Mesenchymal stem cell (in vitro differentiated cells and primary cell): ENCODE results near the gene AHNAK.
"Not testable (repeated sequence)": the region's sequence is repeated elsewhere in the genome, so short reads cannot be mapped to it uniquely, and the experiment has no call there.

ENCODE experiments used
- DNase-seq: peaks from one replicate; pipeline ENCODE4 v3.0.0-alpha.2; 2013
- H2AFZ ChIP-seq: one replicate; pipeline ENCODE4 v1.6.1; 2013; ENCODE audit warnings: low read depth, mild to moderate bottlenecking, control low read depth, inconsistent platforms, low read length, moderate library complexity
- H2AK5ac ChIP-seq: 2 replicates; pipeline ENCODE4 v1.6.1; 2013; ENCODE audit warnings: low read length, moderate library complexity, mild to moderate bottlenecking, inconsistent platforms; ENCODE audit not compliant: severe bottlenecking
- H2BK120ac ChIP-seq: one replicate; pipeline ENCODE4 v1.6.1; 2013; ENCODE audit warnings: low read depth, mild to moderate bottlenecking, inconsistent platforms, low read length, moderate library complexity
- H2BK12ac ChIP-seq, 2 experiments: one replicate each; pipeline ENCODE4 v1.6.1; 2013; ENCODE audit warnings: inconsistent platforms in 2 of 2, low read length in 2 of 2, mild to moderate bottlenecking in 2 of 2, moderate library complexity in 2 of 2, control low read depth in 1 of 2
- H2BK15ac ChIP-seq: one replicate; pipeline ENCODE4 v1.6.1; 2013; ENCODE audit warnings: mild to moderate bottlenecking, low read depth, inconsistent platforms; ENCODE audit not compliant: poor library complexity, severe bottlenecking
- H2BK5ac ChIP-seq: 2 replicates; pipeline ENCODE4 v1.6.1; 2013; ENCODE audit warnings: low read depth, mild to moderate bottlenecking, low read length, control low read depth, inconsistent platforms; ENCODE audit not compliant: poor library complexity, severe bottlenecking
- H3K14ac ChIP-seq, 2 experiments: one replicate each; pipeline ENCODE4 v1.6.1; 2013; ENCODE audit warnings: inconsistent platforms in 2 of 2, low read length in 2 of 2, control low read depth in 1 of 2, mild to moderate bottlenecking in 1 of 2, moderate library complexity in 1 of 2
- H3K18ac ChIP-seq, 2 experiments: one replicate each; pipeline ENCODE4 v1.6.1; 2013; ENCODE audit warnings: inconsistent platforms in 2 of 2, low read length in 2 of 2, control low read depth in 1 of 2, low read depth in 1 of 2, mild to moderate bottlenecking in 1 of 2
- H3K23ac ChIP-seq, 2 experiments: one replicate each; pipeline ENCODE4 v1.6.1; 2013; ENCODE audit warnings: inconsistent platforms in 2 of 2, low read length in 2 of 2, mild to moderate bottlenecking in 2 of 2, moderate library complexity in 2 of 2, control low read depth in 1 of 2
- H3K27ac ChIP-seq: 2 replicates; pipeline ENCODE4 v1.5.1; 2013; ENCODE audit warnings: mild to moderate bottlenecking, moderate library complexity, low read length, control low read depth, inconsistent platforms; ENCODE audit not compliant: poor library complexity, severe bottlenecking
- H3K27me3 ChIP-seq, 2 experiments: 2 replicates each; pipeline versions ENCODE4 v1.6.1 to v1.7.0; 2013; ENCODE audit warnings: low read length in 2 of 2, mild to moderate bottlenecking in 2 of 2, moderate library complexity in 2 of 2, control low read depth in 1 of 2, inconsistent platforms in 1 of 2; ENCODE audit not compliant: control insufficient read depth in 1 of 2, insufficient read depth in 1 of 2
- H3K36me3 ChIP-seq, 2 experiments: 2 replicates each; pipeline versions ENCODE4 v1.6.1 to v1.7.0; 2013; ENCODE audit warnings: low read length in 2 of 2, control low read depth in 1 of 2, inconsistent platforms in 1 of 2, low read depth in 1 of 2, mild to moderate bottlenecking in 1 of 2; ENCODE audit not compliant: insufficient read depth in 2 of 2, control insufficient read depth in 1 of 2
- H3K4ac ChIP-seq, 2 experiments: one replicate each; pipeline ENCODE4 v1.6.1; 2013; ENCODE audit warnings: inconsistent platforms in 2 of 2, low read length in 2 of 2, mild to moderate bottlenecking in 2 of 2, moderate library complexity in 2 of 2, control low read depth in 1 of 2, low read depth in 1 of 2
- H3K4me1 ChIP-seq: 2 replicates; pipeline ENCODE4 v1.6.1; 2013; ENCODE audit warnings: low read depth, low read length, control low read depth; ENCODE audit not compliant: control insufficient read depth, insufficient read depth
- H3K4me2 ChIP-seq: 2 replicates; pipeline ENCODE4 v1.6.1; 2013; ENCODE audit warnings: low read length, mild to moderate bottlenecking, inconsistent platforms; ENCODE audit not compliant: poor library complexity, severe bottlenecking
- H3K4me3 ChIP-seq, 2 experiments: 2 replicates each; pipeline versions ENCODE4 v1.5.1 to v1.7.0; 2013; ENCODE audit warnings: low read length in 2 of 2, mild to moderate bottlenecking in 2 of 2, control low read depth in 1 of 2, low read depth in 1 of 2; ENCODE audit not compliant: insufficient read depth in 1 of 2
- H3K79me1 ChIP-seq: replicated peaks from 2 replicates; pipeline ENCODE4 v1.6.1; 2013; ENCODE audit warnings: mild to moderate bottlenecking, control low read depth, low read length, inconsistent platforms; ENCODE audit not compliant: poor library complexity, severe bottlenecking
- H3K9ac ChIP-seq: 2 replicates; pipeline ENCODE4 v1.7.0; 2013; ENCODE audit warnings: mild to moderate bottlenecking, low read length, moderate library complexity
- H3K9me3 ChIP-seq: 2 replicates; pipeline ENCODE4 v1.7.0; 2013; ENCODE audit warnings: mild to moderate bottlenecking, low read length; ENCODE audit not compliant: control insufficient read depth
- H4K8ac ChIP-seq: one replicate; pipeline ENCODE4 v1.6.1; 2013; ENCODE audit warnings: inconsistent platforms, mild to moderate bottlenecking, low read length, moderate library complexity
- H4K91ac ChIP-seq: one replicate; pipeline ENCODE4 v1.6.1; 2013; ENCODE audit warnings: mild to moderate bottlenecking, low read length, inconsistent platforms
- WGBS: methylation state at CpG from one replicate; pipeline ENCODE4 v1.1.7; 2013; ENCODE audit warnings: mixed read lengths; 5-methylcytosine and 5-hydroxymethylcytosine counted together

The AHNAK gene

DNA sequence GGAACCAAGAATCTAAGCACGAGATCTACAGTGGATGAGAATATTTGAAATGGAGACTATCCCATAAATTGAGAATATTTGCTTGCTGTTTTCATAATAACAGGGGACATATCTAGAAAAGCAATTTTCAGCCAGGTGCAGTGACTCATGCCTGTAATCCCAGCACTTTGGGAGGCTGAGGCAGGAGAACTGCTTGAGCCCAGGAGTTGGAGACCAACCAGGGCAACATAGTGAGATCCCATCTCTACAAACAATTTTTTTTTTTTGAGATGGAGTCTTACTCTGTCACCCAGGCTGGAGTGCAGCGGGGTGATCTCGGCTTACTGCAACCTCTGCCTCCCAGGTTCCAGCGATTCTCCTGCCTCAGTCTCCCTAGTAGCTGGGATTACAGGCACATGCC lies 35.1 kb upstream of the AHNAK start:
- not testable (repeated sequence) for H3K27me3 ChIP-seq, H3K4ac ChIP-seq, H3K9me3 ChIP-seq, H2AK5ac ChIP-seq, H2BK15ac ChIP-seq, H2AFZ ChIP-seq, DNase-seq, H3K27ac ChIP-seq, H3K14ac ChIP-seq, H3K4me2 ChIP-seq, H3K18ac ChIP-seq, H3K9ac ChIP-seq, H2BK120ac ChIP-seq, H2BK5ac ChIP-seq, H4K8ac ChIP-seq, H3K4me1 ChIP-seq, H3K23ac ChIP-seq, H3K4me3 ChIP-seq, H2BK12ac ChIP-seq, H4K91ac ChIP-seq
- Histone ChIP-seq H3K79me1 (peaks cover 19% of the 10 kb centered on the region), H3K36me3 (peaks cover 40 to 65% of the 10 kb centered on the region in 2 experiments)
- 98% methylated on average over 3 of the region's 4 CpGs for WGBS

GRCh38 chr11:62580959-62581715 lies 34.5 kb upstream of the AHNAK start:
- Histone ChIP-seq H3K18ac (no peak overlapping the region), H2BK15ac (no peak overlapping the region), H3K27ac (no peak overlapping the region), H3K23ac (no peak overlapping the region), H3K27me3 (no peaks in the 10 kb centered on the region), H4K91ac (no peak overlapping the region), H4K8ac (no peak overlapping the region), H2BK12ac (no peak overlapping the region), H3K36me3 (peaks cover 43 to 69% of the 10 kb centered on the region in 2 experiments), H3K4me3 (no peak overlapping the region), H2AK5ac (no peak overlapping the region), H3K4me1 (peaks cover 9% of the 10 kb centered on the region), H3K9me3 (no peaks in the 10 kb centered on the region), H3K4me2 (no peak overlapping the region), H3K79me1 (peaks cover 23% of the 10 kb centered on the region), H2BK120ac (no peak overlapping the region), H2BK5ac (no peak overlapping the region), H3K9ac (no peak overlapping the region), H3K4ac (no peak overlapping the region), H3K14ac (no peak overlapping the region), H2AFZ (no peak overlapping the region)
- WGBS: 97% methylated on average over 16 of the region's 18 CpGs
- no peak for DNase-seq

DNA sequence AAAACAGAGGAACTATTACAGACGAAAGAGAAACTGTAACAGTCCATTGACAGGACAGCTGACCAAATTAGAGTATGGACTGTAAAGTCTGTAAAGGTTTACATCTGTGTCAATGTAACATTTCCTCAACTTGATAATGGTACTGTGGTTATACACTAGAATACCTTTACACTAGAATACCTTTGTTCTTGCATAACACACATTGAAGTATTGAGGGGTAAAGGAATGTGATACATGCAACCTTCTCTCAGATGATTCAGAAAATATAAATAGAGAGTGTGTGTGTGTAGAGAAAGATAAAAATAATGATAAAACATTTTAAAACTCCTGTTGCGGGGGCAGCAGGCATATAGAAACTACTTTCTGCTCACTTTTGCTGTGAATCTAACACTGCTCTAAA lies 32.6 kb upstream of the AHNAK start:
- no peak overlapping the region for H2AFZ ChIP-seq
- DNase-seq: no peak
- H3K9ac ChIP-seq: no peak overlapping the region
- no peak overlapping the region for H3K14ac ChIP-seq
- peaks cover 22% of the 10 kb centered on the region for H3K79me1 ChIP-seq
- no peak overlapping the region for H2AK5ac ChIP-seq
- H3K4ac ChIP-seq: no peak overlapping the region
- no peak overlapping the region for H3K4me2 ChIP-seq
- H3K27ac ChIP-seq: no peak overlapping the region
- H2BK5ac ChIP-seq: no peak overlapping the region
- H4K91ac ChIP-seq: no peak overlapping the region
- no peak overlapping the region for H3K18ac ChIP-seq
- H3K27me3 ChIP-seq: no peaks in the 10 kb centered on the region
- no peak overlapping the region for H3K23ac ChIP-seq
- no peak overlapping the region for H2BK15ac ChIP-seq
- no peak overlapping the region for H2BK120ac ChIP-seq
- 100% methylated on average over 1 of the region's 2 CpGs for WGBS
- no peak overlapping the region for H2BK12ac ChIP-seq
- no peak overlapping the region for H3K4me3 ChIP-seq
- H3K9me3 ChIP-seq: no peaks in the 10 kb centered on the region
- no peak overlapping the region for H4K8ac ChIP-seq
- peaks cover 18% of the 10 kb centered on the region for H3K4me1 ChIP-seq
- H3K36me3 ChIP-seq: peaks cover 44 to 65% of the 10 kb centered on the region in 2 experiments

GRCh38 chr11:62578541-62578940 lies 31.9 kb upstream of the AHNAK start:
- H3K36me3 ChIP-seq: peaks cover 44 to 60% of the 10 kb centered on the region in 2 experiments
- peaks cover 18% of the 10 kb centered on the region for H3K4me1 ChIP-seq
- WGBS: over 99% methylated on average over 9 of the region's 11 CpGs
- H4K8ac ChIP-seq: no peak overlapping the region
- no peak overlapping the region for H4K91ac ChIP-seq
- DNase-seq: no peak
- H3K4ac ChIP-seq: no peak overlapping the region
- H3K23ac ChIP-seq: no peak overlapping the region
- no peak overlapping the region for H3K4me3 ChIP-seq
- no peak overlapping the region for H3K18ac ChIP-seq
- no peak overlapping the region for H2AFZ ChIP-seq
- H2BK120ac ChIP-seq: no peak overlapping the region
- H2AK5ac ChIP-seq: no peak overlapping the region
- no peaks in the 10 kb centered on the region for H3K9me3 ChIP-seq
- H3K79me1 ChIP-seq: peaks cover 22% of the 10 kb centered on the region
- no peak overlapping the region for H3K9ac ChIP-seq
- H3K27ac ChIP-seq: no peak overlapping the region
- H2BK12ac ChIP-seq: no peak overlapping the region
- no peak overlapping the region for H3K4me2 ChIP-seq
- H3K14ac ChIP-seq: no peak overlapping the region
- no peaks in the 10 kb centered on the region for H3K27me3 ChIP-seq
- no peak overlapping the region for H2BK15ac ChIP-seq
- no peak overlapping the region for H2BK5ac ChIP-seq
